Fibroblast of gingiva (primary cell): Measurements from ENCODE around the gene PAFAH2.

Experiments
- DNase-seq: peaks from one replicate; pipeline ENCODE4 v3.0.0-alpha.2; 2011; ENCODE audit warnings: low read depth

PAFAH2 gene

GRCh38 chr1:25929016-25929415, 68.8 kb downstream of the PAFAH2 start:
- no peak for DNase-seq

- DNase-seq = no peak
Observed at GRCh38 chr1:25927521-25928265, 70.2 kb downstream of the PAFAH2 start.

GRCh38 chr1:25926731-25927496, 70.9 kb downstream of the PAFAH2 start:
- no peak for DNase-seq

GRCh38 chr1:25924454-25924853, 73.4 kb downstream of the PAFAH2 start:
- DNase-seq = no peak

- no peak for DNase-seq
Observed at GRCh38 chr1:25922971-25923552, 74.8 kb downstream of the PAFAH2 start.

GRCh38 chr1:25922056-25922970, 75.5 kb downstream of the PAFAH2 start:
- no peak for DNase-seq

- no peak for DNase-seq
Observed at GRCh38 chr1:25918615-25919014, 79.2 kb downstream of the PAFAH2 start.

- no peak for DNase-seq
Observed at GRCh38 chr1:25917996-25918395, 79.9 kb downstream of the PAFAH2 start.

GRCh38 chr1:25916460-25916859, 81.4 kb downstream of the PAFAH2 start:
- DNase-seq = no peak

- DNase-seq = no peak
Observed at GRCh38 chr1:25914074-25914995, 83.5 kb downstream of the PAFAH2 start.

- no peak for DNase-seq
Observed at GRCh38 chr1:25913206-25913605, 84.7 kb downstream of the PAFAH2 start.

- DNase-seq = no peak
Observed at GRCh38 chr1:25912076-25912831, 85.6 kb downstream of the PAFAH2 start.

- DNase-seq = no peak
Observed at GRCh38 chr1:25911162-25911561, 86.7 kb downstream of the PAFAH2 start.
